A549 treated with AZD9567 at 1 μM for 4 hours (cell line): ENCODE results near the gene CKM. TPM values are rescaled to one million over a fixed set of nuclear protein-coding genes. Genes with fewer than 3 reads are reported as not detected.

Source experiments
- total RNA-seq: library from RNA; stranded (reverse); fragments of 200-300 nt; extraction: Qiagen RNA extraction; gene quantifications from 5 replicates; pipeline ENCODE4 v1.2.3, GENCODE V29; 2022; ENCODE audit not compliant: insufficient read depth

The CKM gene
- 0.05 to 0.07 TPM in 2 of 5 replicates, not detected in the others for total RNA-seq

GRCh38 chr19:45322744-45323281 lies at the start of gene CKM:
Gene CKM (minus strand): TSS chr19:45322875. CDS start chr19:45319713, 3,162 bp downstream.

GRCh38 chr19:45370410-45371204 lies 47.9 kb upstream of the CKM start, which contains the start of gene ERCC2:
Gene ERCC2 (minus strand): TSS chr19:45370573. CDS start chr19:45370540, 33 bp downstream.

GRCh38 chr19:45340232-45340898 lies 17.7 kb upstream of the CKM start, which contains the start of gene KLC3:
Gene KLC3 (plus strand): TSS chr19:45340750. CDS start chr19:45345542, 4,792 bp downstream.

Other genes with a start within 250 kb of the CKM start
- 14.1 to 18.2 TPM (median 16.0 TPM) in 5 replicates for gene ZNF296, start 246.4 kb downstream of the CKM start, total RNA-seq
- 88.7 to 119 TPM (median 100 TPM) in 5 replicates for gene GEMIN7, start 243.6 kb downstream of the CKM start, total RNA-seq
- 16.0 to 39.6 TPM (median 38.4 TPM) in 5 replicates for gene PPP1R37, start 229.7 kb downstream of the CKM start, total RNA-seq
- gene NKPD1, start 161.9 kb downstream of the CKM start, total RNA-seq: 0.28 to 0.40 TPM (median 0.35 TPM) in 4 of 5 replicates, not detected in the other
- 35.3 to 48.3 TPM (median 43.4 TPM) in 5 replicates for gene TRAPPC6A, start 144.6 kb downstream of the CKM start, total RNA-seq
- 18.7 to 23.9 TPM (median 21.8 TPM) in 5 replicates for gene BLOC1S3, start 144.1 kb downstream of the CKM start, total RNA-seq
- 1.2 to 2.0 TPM (median 1.6 TPM) in 4 of 5 replicates, not detected in the other for gene EXOC3L2, start 77.5 kb downstream of the CKM start, total RNA-seq
- gene MARK4, start 71.6 kb downstream of the CKM start, total RNA-seq: 6.2 to 9.4 TPM (median 7.8 TPM) in 5 replicates
- gene KLC3, start 17.9 kb upstream of the CKM start, total RNA-seq: 0.87 to 1.3 TPM (median 0.91 TPM) in 4 of 5 replicates, not detected in the other
- 11.4 to 14.4 TPM (median 14.2 TPM) in 5 replicates for gene ERCC2, start 47.7 kb upstream of the CKM start, total RNA-seq
- gene PPP1R13L, start 82.2 kb upstream of the CKM start, total RNA-seq: 19.0 to 37.6 TPM (median 35.5 TPM) in 5 replicates
- 47.1 to 57.7 TPM (median 51.3 TPM) in 5 replicates for gene POLR1G, start 83.8 kb upstream of the CKM start, total RNA-seq
- 139 to 171 TPM (median 165 TPM) in 5 replicates for gene ERCC1, start 101.0 kb upstream of the CKM start, total RNA-seq
- gene FOSB, start 145.1 kb upstream of the CKM start, total RNA-seq: 10.2 to 21.4 TPM (median 18.8 TPM) in 5 replicates
- gene RTN2, start 174.2 kb upstream of the CKM start, total RNA-seq: 5.6 to 13.1 TPM (median 12.6 TPM) in 5 replicates
- 6.9 to 10.4 TPM (median 8.2 TPM) in 5 replicates for gene PPM1N, start 175.6 kb upstream of the CKM start, total RNA-seq
- 159 to 241 TPM (median 195 TPM) in 5 replicates for gene VASP, start 184.6 kb upstream of the CKM start, total RNA-seq